Stimulated activated CD4-positive, alpha-beta T cell treated with anti-CD3 and anti-CD28 coated beads, Interleukin-4, amount 100 ng/mL, for 1 hour (primary cell): ENCODE data around the gene FOXR1.

Source experiments
- DNase-seq: peaks from one replicate; pipeline ENCODE4 v3.0.0-alpha.2; 2020

The FOXR1 gene

GRCh38 chr11:118971646-118972045 lies at the start of gene FOXR1:
Gene FOXR1, plus strand, starts transcription at chr11:118971761. Its CDS starts 171 bp downstream, at chr11:118971932.
- DNase-seq, result no peak

GRCh38 chr11:118921929-118922744 lies 49.4 kb upstream of the FOXR1 start:
- DNase-seq, result no peak

GRCh38 chr11:118922745-118923627 lies 48.6 kb upstream of the FOXR1 start:
- no peak for DNase-seq

- DNase-seq, result no peak
Measured at GRCh38 chr11:118923721-118924587, 47.6 kb upstream of the FOXR1 start.

GRCh38 chr11:118924591-118925585 lies 46.7 kb upstream of the FOXR1 start:
- DNase-seq, result peak; percentile 53

GRCh38 chr11:118927554-118928100 lies 43.9 kb upstream of the FOXR1 start:
- no peak for DNase-seq

- DNase-seq, result peak; percentile 92
Measured at GRCh38 chr11:118928101-118928869, 43.3 kb upstream of the FOXR1 start.

GRCh38 chr11:118928870-118929500 lies 42.6 kb upstream of the FOXR1 start:
- peak; percentile 54 for DNase-seq

- peak; percentile 71 for DNase-seq
Measured at GRCh38 chr11:118929501-118930093, 42.0 kb upstream of the FOXR1 start.

GRCh38 chr11:118930094-118930712 lies 41.4 kb upstream of the FOXR1 start:
- DNase-seq, result peak; percentile 82

GRCh38 chr11:118931571-118931970 lies 40.0 kb upstream of the FOXR1 start:
- no peak for DNase-seq

- DNase-seq, result no peak
Measured at GRCh38 chr11:118933486-118933885, 38.1 kb upstream of the FOXR1 start.

- DNase-seq, result no peak
Measured at GRCh38 chr11:118935376-118935775, 36.2 kb upstream of the FOXR1 start.

- DNase-seq, result no peak
Measured at GRCh38 chr11:118938491-118939403, 32.8 kb upstream of the FOXR1 start.

- DNase-seq, result no peak
Measured at GRCh38 chr11:118939404-118939915, 32.1 kb upstream of the FOXR1 start.

- DNase-seq, result peak; percentile 68
Measured at GRCh38 chr11:118939953-118940598, 31.5 kb upstream of the FOXR1 start.

GRCh38 chr11:118947091-118947490 lies 24.5 kb upstream of the FOXR1 start:
- no peak for DNase-seq
